GM18867 (cell line): ENCODE results near the gene THUMPD2.
"Not testable (repeated sequence)": the region's sequence is repeated elsewhere in the genome, so short reads cannot be mapped to it uniquely, and the experiment has no call there.

Experiments used
- ATAC-seq: cut with Tn5 transposase; IDR thresholded peaks from one replicate; pipeline ENCODE4 v1.9.1; 2021; ENCODE audit warnings: mild to moderate bottlenecking, moderate library complexity; ENCODE audit not compliant: unreplicated experiment

The THUMPD2 gene

DNA sequence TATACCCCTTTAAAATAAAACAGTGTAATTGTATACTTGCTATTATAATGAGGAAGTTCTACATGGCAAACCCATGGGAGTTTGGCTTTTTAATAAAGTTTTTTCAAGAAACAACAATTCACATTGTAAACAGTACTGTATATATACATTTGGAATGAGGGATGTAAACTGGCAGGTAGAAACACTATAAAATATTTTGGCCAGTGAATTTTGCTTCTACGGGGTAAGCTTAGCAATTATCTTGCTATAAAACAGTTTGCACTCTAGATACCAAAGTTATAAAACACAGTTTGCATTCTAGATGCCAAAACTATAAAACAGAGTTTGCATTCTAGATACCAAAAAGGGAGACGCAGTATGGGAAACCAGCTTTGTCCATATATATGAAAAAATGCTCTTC is 16.6 kb downstream of the THUMPD2 start:
- no peak for ATAC-seq

DNA sequence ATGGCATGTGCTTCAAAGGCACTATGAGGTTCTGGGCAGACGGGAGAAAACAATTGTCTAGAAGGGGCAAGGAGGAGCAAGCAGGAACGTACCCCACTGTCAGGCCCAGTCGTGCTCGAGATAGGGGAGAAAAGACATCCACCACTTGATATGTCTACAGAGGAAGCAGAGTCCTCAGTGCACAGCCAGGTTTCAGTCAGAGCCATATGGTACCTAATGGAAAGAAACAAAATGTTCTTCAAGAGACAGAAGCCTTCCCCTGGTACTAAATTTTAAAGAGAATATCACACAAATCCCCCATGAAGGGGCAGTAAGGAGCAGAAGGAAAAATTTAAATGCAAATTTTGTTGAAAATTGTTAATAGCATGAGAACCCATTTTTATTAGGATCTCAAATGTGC is 21.9 kb downstream of the THUMPD2 start:
- ATAC-seq: no peak

DNA sequence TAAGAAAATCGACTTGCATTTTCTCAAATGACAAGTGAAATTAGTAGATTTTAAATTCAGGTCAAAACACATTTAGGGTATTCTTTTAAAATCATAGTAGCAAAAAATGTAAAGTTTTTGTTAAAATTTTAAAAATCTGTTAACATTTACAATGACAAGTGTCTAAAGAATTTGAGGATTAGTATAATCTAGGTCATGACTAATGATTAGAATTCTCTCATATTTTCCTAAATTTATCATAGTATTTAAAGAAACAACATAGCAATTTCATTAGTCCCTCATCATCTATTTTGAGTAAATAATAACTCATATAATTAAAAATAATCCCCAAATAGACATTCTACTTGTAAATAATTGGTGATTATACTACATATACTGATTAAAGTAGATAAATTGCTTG is 23.6 kb downstream of the THUMPD2 start:
- ATAC-seq: no peak

DNA sequence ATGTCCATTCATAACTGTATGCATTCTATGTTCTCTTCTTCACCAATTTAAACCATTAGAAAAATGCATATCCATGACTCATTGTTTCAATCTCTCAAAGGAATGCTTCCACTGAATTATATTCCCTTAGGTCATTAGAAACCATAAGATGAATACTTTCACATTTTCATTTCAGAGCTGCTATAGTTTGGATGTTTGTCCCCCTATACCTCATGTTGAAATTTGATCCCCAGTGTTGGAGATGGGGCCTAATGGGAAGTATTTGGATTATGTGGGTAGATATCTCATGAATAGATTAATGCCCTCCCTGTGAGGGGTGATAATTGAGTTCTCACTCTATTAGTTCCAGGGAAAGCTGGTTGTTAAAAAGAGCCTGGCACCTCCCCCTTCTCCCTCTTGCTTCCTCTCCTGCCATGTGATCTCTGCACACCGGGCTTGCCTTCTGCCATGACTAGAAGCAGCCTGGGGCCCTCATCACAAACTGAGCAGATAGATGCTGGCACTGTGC is 35.7 kb downstream of the THUMPD2 start:
- no peak for ATAC-seq

DNA sequence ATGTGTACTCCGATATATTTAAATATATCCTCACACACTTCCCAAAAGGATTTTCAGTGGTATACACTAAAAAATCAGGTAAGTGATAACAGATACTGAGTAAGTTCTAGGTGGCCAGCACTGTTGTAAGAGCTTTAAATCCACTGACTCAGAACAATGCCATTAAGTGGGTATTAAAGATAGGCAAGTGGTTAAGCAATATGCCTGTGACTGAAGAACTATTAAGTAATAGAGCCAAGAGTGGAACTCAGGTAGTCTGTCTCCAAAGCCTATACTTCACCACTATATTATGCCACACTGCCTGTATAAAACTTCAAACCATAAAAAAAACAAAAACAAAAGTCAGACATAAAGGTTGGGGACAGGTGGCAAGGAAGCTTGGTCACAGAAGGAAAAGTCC is 37.2 kb downstream of the THUMPD2 start:
- ATAC-seq: no peak

DNA sequence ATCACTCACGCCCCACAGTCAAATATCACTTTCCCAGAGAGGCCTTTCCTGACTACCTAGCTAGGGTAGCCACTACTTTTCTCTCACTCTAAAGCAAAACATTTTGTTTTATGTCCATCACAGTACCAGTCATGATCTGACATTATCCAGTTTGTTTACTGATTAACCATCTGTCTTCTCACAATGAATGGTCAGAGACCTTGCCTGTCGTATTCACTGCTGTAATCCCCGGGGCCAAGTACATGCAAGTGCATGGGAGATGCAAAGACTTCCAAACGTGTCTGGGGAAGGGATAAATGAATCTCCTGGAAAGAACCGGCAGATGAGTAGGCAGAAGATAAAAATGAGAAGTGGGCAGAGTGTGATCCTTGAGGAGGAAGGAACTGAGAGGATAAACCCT is 39.7 kb downstream of the THUMPD2 start:
- ATAC-seq: no peak

DNA sequence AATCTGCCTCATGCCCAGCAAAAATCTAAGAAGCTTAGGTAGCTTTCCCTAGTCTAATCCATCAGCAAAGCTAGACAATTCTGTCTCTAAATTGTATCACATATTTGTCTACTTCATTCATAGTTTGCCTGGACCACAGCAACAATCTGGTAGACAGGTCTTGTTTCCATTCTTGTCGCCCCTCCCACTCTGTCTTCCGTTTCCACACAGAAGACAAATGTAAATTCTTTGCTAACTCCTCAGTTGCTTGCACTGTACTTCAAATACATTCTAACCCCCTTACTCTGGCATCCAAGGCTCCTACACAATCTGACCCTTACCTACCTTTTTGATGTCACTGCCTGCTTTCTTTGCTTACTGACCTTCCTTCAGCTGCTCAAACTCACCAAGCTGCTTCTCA is 40.1 kb downstream of the THUMPD2 start:
- no peak for ATAC-seq

DNA sequence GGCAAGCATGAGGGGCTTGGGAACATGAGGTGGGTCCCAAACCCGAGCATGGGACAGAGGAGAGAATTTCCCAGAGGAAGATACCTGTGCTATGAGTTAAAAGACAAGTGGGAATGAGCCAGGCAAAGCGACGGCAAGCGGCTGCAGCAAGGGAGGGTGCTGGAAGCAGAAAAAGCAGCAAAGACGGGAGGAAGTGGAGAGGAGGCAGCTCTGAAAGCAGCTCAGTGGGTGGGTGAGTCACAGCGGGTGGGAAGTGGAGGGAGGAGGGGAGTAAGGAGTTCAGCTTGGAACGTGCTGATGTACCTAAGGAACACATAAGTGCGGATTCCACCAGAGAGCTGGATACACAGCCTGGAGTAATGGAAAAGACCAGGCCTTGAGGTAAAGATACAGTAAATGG is 41.4 kb downstream of the THUMPD2 start:
- no peak for ATAC-seq

DNA sequence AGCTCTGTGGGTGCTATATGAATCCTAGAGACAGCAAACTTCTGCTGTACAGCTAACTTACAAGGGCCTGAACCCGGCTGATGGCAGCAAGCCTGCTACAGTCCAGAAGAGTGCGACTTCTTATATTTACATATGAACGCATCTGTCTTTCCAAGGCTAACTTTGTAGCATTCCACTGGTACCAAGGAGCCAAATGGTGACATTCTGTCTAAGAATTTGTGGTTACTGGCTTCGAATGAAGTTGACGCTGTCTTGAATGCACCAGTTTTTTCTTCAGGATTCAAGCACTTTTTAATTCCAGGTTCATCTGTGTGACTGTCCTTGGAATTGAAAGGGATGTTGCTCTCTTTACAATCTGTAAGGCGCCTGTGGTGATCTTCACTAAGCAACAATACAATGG is 42.4 kb downstream of the THUMPD2 start:
- ATAC-seq: no peak

DNA sequence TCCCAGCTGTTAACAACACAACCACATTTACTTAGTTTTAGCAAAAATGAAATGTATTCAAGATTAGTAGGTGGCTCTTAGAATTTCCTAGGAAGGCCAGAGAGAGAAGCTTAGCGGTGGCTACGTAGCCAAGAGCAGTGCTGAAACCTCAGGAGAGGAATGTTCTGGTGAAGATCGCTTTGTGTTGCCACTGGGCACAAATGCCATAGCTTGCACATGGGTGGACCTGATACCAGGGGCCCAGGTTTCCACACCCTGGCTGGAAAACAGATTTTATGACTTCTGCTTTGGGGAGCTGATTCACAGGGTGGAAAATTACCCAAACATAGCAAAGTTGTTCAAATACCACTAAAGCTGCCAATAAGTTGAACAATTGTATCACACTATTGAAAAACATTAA is 43.4 kb downstream of the THUMPD2 start:
- ATAC-seq: no peak

DNA sequence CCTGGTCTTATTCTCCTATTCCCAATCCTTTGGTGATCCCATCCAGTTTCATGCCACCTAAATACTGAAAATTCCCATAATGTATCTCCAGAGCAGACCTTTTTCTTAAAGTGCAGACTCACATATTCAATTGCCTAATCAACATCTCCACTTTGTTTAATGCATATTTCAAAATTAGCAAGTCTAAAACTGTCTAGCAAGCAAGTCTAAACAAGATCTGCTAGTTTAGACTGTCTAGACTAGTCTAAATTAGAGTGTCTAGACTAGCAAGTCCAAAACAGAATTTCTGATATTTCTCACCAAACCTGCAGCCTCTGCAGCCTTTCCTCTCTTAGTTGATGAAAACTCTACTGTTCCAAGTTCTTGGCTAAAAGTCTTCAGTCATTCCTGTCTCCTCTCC is 44.6 kb downstream of the THUMPD2 start:
- no peak for ATAC-seq

DNA sequence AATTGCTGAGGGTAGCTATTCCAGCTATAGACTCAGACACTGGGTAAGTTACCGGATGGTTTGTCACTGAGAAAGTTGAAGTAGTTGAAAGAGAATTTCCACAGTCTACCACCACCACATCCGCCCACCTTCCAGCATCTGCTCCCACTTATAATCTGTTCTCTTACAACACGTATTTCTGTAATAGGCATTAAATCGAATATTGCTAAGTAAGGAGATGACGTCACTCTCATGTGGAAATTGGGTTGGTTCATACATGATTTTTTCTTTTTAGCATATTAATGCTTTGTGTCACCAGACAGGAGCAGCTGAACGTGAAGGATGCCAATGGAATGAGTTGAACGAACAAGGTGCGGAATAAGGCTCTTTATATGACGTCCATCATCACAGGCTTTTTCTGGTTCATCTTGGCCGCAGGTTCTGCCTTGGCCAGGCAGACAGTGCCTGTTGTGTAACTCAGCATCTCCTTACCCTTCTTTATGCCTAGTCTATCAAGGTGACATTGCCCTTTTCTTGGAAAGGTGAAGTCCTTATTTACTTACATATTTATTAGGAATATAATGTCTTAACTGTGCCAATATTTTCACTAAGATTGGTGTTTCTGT is 45.9 kb downstream of the THUMPD2 start:
- ATAC-seq: no peak

DNA sequence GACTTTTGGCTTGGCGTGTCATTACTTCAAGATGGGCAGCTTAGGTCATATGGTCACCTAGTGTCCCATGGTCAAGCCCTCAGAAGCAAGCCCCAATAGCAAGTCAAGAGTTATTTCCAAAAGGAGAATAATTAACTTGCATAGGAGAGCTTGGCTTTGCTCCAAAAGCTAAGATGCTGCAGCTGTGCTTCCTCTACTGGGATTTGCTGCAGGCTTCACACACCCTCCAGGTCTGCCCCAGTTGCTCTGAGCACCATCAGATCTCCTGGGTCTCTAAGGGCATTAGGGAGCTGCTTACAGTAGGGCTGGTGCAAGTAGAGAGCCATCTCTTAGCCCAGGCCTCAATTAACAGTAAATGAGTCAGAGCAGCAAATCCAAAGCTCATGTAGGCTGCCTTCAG is 46.6 kb downstream of the THUMPD2 start:
- no peak for ATAC-seq

DNA sequence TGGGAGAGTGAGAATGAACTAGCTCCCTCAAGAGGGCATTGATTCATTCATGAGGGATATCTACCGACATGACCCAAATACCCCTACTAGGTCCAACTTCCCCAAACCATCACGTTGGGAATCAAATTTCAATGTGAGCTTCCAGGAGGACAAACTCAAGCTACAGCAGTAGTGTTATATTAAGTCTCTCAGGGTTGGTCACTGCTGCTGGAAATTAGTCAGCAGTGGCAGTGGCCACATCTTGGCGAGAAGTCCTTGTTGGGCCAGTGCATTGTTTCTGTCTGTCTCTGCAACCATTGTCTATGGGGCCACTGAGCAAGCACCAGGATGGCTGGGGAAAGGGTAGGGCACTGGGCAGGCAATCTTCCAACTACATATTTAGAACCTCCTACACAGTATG is 47.5 kb downstream of the THUMPD2 start:
- ATAC-seq: no peak

DNA sequence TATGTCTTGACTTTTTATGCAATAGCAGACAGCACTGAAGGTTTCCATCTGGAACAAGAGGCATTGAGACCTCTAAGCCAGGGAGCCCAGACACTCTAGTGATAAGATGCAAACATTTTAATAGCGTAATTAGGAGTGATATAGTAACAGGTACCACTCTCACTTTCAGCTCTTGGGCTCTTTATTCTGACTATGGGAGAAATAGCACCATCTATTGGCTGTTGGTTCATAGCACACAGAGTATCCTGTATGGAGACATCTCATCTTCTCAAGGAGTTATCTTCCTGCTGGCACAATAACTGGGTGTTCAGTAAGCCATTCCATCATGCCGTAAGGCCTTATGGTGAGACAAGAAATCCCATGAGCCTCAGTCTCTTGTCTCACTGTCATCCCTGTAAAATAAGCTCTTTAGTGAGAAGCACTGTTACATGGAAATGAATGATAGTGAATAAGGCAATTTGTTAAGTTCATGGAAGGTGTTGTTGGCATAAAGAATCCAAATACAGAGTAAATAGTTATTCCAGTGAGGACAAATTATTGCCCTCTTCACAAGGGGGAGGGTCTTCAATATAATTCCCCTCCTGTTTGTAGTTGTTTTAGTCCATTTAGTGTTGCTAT is 48.3 kb downstream of the THUMPD2 start:
- peak; percentile 53 for ATAC-seq

DNA sequence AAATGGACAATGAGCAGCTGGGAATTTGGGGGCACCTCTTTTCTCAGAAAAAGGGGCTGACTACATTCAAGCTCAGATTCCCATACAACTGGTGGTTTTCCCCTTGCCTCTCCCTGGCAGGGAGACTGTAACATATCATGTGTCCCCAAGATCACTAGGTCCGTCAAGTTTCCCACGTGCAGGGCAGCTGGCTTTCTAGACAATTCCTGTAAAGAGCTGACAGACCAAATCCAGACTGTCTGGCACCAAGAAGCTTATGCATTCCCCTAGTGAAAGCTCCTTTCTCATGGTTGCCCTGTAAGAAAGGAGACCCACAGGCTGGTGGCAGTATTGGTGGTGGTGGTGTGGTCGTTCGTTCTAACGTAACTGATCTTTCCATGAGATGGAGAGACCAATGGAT is 48.8 kb downstream of the THUMPD2 start:
- no peak for ATAC-seq

DNA sequence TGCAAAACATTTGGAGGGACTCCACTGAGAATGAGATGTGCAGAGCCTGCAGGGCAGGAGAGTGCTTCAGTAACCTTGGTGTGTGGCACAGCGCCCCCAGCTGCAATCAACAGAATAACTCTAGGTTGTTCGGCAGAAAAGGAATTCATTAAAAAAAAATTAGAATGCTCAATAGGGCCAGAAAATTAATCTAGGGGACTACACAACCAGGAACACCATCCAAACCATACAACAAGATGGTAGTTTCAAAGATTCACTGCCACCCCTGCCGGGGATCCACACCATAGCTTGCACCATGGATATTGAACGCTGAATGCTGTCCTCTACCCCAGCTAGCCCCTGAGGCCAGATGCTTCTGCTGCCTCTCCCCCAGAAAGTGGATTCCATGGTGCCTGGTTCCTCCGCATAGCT is 50.1 kb downstream of the THUMPD2 start:
- ATAC-seq: peak; percentile 65

DNA sequence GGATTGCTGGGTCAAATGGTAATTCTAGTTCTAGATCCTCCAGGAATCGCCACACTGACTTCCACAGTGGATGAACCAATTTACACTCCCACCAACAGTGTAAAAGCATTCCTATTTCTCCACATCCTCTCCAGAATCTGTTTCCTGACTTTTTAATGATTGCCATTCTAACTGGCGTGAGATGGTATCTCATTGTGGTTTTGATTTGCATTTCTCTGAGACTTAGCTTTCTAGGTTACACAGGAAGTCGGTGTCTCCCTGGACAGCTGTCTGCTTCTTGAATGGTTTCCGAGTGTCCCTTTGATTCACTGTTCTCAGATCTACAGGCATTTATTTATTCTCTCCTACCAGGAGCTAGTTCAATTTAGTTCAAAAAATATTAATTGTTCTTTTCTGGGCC is 51.0 kb downstream of the THUMPD2 start:
- not testable (repeated sequence) for ATAC-seq

DNA sequence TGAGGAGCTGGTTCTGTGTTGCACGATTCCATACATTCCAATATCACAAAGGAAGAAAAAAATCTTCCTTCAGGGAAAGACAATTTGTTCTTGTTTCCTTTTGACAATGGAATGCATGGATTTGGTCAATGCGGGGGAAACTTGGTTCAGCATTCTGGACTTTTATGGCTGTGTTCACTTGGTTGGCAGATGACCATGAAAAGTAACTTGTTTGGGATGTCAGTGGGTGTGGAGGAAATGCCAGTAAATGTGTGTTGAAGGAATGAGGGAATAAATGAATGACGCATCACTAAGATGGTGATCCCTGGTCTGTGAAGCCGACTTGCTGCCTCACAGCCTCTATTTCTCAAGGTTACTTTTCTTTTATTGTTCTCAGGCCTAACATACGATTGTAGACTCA is 53.7 kb downstream of the THUMPD2 start:
- no peak for ATAC-seq

DNA sequence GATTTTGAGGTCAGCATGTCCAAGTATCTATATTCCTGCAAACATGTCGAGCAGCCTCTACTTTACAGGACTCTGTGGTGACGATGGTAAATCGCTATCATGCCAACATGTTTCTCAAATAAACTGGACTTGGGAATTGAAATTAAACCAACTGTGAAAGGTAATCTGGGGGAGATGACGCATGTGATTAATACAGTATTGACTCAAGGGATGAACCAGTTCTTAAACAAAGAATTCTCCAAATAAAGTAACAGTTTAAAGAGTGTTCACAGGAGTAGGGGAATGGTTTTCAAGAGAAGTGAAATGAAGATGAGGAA is 54.3 kb downstream of the THUMPD2 start:
- ATAC-seq: no peak

DNA sequence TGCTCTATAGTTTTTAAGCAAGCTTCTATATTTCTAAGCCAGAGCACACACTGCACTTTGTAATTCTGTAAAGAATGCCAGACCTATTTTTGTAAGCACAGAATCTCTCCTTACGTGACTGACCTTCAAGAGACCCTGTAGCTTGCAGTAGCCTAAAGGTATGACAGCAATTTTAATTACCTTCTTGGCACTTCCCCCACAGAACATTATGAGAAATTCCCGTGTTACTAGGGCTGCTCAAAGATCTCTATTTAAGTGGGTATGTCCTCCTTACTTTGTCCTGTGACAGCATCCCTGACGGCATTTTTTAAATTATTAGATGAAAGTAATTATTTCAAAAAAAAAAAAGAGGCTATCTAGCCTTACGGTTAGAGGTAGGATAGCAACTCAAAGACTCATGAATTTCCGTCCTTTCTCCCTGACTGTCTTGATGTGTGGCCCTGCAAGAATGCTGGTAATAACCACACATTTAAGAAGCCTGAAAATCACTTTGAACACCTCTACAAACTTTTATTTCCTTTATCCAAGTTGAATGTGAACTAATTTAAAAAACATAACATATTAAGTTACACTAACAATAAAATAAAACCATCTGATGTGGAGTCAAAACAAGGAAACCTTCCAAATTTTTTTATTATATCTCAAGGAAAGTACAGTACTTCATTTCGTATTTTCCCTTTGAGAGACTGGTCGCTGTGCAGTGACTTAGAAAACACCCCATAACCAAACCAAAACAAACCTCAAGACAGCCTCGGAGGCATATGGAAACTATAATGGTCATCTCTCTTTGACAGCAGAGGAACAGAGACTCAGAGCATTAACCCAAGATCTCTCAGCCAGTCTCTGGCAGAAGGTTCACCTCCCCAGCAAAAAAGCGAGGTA is 54.9 kb downstream of the THUMPD2 start:
- peak; percentile 58 for ATAC-seq

DNA sequence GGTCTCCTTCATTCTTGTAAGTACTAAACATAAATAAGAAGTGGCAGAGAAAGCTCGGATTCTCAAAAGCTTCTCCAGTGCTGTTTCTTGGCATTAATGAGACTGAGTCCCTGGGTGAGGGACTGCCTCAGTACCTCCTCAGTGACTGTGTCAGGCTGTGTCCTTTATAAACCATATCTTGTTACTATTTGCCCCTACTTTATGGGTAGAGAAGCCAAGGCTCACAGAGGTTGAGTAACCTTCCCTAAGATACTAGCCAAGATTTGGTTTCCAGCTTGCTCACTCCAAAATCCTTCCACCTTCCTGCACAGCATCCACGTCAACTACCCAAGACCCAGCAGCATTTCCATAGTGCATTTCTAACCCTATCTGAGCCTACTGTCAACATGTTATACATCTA is 55.6 kb downstream of the THUMPD2 start:
- ATAC-seq: no peak
